ENCODE data around the gene KLF11.

The KLF11 gene

DNA sequence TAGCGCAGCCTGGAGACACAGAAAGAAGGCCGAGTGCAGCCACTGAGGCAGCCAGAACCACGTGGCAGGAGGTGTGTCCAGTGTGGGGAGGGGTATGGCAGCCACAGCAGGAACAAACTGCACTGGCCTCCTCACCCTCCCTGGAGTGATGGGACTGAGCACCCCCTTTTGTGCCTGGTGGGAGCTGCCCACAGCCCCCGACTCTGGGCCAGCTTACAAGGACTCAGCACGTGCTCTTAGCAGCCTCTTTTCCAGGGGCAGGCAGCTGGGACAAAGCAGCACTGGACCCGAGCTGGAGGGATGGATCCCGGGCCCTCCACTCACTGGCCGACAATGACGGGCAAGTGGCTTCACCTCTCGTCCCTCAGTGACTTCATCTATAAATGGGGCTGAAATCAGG is 5.2 kb upstream of the KLF11 start:
- H3K27me3 Mint-ChIP-seq (ENCODE audit: low read depth): peaks cover 44% of the 10 kb centered on the region
- H3K9me3 Mint-ChIP-seq: no peaks in the 10 kb centered on the region
- no peak overlapping the region for H3K4me3 Mint-ChIP-seq
- no peaks in the 10 kb centered on the region for H3K36me3 Mint-ChIP-seq (ENCODE audit: low read depth)
- H3K4me1 Mint-ChIP-seq (ENCODE audit: low read depth): peaks cover 18% of the 10 kb centered on the region
- no peak overlapping the region for H3K27ac Mint-ChIP-seq

DNA sequence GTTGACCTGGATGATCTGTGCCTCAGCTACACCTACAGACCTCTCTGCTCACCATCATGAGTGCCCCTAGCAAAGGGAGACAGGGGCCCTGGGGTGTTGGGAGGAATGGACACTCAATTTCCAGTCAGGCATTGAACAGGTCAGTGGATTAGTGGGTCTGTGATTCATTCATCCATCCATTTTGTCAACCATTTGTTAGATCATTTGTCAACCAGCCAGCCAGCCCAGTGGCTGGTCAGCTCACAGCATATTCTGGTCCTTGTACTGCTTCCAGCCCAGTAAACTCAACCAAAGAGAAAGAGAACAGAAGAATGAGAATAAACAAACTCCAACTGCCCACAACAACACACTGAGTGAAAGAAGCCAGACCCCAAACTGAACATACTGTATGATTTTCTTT is 4.6 kb upstream of the KLF11 start:
- H3K9me3 Mint-ChIP-seq: no peaks in the 10 kb centered on the region
- no peak overlapping the region for H3K4me3 Mint-ChIP-seq
- H3K36me3 Mint-ChIP-seq (ENCODE audit: low read depth): no peaks in the 10 kb centered on the region
- H3K27ac Mint-ChIP-seq: no peak overlapping the region
- H3K4me1 Mint-ChIP-seq (ENCODE audit: low read depth): peaks cover 18% of the 10 kb centered on the region
- peaks cover 44% of the 10 kb centered on the region for H3K27me3 Mint-ChIP-seq (ENCODE audit: low read depth)

DNA sequence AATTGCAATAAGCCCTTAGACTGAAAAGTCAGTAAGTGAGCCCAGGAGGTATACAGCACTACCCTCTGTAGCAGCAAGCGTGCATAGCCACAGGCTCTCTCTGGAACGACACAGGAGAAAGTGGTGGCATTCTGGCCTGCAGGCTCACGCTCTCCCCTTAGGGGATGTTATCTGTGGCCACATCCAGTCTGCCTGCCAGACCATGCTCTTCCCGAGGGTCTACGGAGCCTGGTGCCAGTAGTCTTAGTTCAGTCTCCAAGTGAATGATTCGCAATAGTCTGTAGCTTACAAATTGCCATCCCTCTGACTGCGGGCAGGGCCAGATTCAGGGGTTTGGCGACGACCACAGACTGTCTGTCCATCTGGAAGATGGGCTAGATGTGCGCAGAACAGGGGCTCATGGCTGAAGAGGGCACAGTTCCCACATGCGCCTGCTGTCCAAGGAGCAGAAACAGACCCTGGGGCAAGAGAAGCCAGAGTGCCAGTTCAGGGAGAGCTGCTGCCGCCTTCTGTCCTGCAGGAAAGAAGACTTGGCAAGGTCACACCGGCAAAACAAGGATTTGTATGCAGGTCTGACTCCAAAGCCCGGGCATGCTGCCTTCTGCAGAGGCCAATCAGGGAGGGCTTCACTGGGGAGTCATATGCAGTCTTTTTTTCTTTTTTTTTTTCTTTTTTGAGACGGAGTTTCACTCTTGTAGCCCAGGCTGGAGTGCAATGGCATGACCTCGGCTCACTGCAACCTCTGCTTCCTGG is 3.5 kb upstream of the KLF11 start:
- H3K9me3 Mint-ChIP-seq: no peaks in the 10 kb centered on the region
- no peaks in the 10 kb centered on the region for H3K36me3 Mint-ChIP-seq (ENCODE audit: low read depth)
- no peak overlapping the region for H3K4me3 Mint-ChIP-seq
- peaks cover 37% of the 10 kb centered on the region for H3K27me3 Mint-ChIP-seq (ENCODE audit: low read depth)
- H3K4me1 Mint-ChIP-seq (ENCODE audit: low read depth): peaks cover 16% of the 10 kb centered on the region
- no peak overlapping the region for H3K27ac Mint-ChIP-seq

DNA sequence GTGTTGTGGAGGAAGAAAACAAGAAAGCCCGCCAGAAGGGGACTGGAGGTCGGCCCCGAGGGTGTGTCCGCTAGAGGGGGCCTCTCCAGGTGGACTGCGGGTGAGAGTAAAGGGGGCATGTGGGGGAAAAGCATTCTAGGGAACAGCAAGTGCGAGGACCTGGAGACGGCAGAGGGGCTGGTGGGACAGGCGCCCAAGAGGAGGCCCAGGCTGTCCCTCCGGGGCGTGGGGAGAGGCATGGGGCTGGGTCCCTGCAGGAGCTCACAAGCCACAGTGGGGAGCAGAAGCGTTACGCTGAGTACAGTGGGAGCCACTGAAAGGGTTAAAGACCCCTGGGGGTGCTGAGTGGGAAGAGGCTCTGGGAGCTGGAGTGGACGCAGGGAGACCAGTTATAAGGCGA is 1.6 kb upstream of the KLF11 start:
- H3K27ac Mint-ChIP-seq: no peak overlapping the region

DNA sequence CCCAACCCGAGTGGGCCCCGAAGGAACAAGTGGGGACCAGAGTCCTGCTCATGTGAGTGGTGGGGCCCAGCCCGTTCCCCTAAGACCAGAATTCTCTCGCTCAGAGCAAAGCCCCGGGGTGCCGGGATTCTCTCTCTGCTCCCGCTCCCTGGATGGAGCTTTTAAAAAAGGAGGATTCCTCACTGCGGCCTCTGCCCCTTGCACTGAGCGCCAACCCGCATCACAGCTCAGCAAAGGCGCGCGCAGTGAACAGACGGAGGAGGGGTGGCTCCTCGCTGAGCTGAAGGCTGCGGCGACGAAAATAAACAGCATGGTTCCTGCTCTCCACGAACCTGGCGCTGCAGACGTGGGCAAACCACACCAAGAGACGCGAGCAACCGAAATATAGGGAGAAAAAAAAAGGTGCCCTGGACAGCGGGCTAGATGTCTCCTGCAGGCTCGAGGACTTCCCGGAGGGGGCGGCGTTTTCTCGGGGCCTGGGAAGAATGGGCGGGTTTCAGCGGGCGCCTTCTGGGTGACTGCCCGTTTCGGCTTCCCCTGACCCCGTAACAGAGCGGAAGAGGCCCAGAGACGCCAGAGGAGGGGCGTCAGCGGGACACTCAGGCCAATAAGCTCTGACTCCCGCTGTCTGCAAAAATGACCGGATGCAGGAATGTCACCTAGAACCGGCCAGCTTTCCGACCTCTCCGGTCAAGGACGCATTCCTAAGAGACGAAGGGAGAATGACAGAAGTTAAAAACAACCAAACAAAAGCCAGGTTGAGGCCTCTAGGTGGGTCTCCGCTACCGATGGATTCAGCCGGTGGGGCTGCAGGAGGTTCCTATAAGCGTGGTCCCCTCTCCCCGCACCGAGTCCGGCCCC is 819 bp upstream of the KLF11 start:
- Mint-ChIP-seq H3K27me3 (ENCODE audit: low read depth) (peaks cover 35% of the 10 kb centered on the region), H3K36me3 (ENCODE audit: low read depth) (peaks cover 13% of the 10 kb centered on the region), H3K4me1 (ENCODE audit: low read depth) (peaks cover 17% of the 10 kb centered on the region), H3K4me3 (peak overlapping the region; percentile 88), H3K9me3 (no peaks in the 10 kb centered on the region), H3K27ac (peak overlapping the region; percentile 80)

More for the DNA sequence above, 1.6 kb upstream of the KLF11 start:
- Mint-ChIP-seq H3K27me3 (ENCODE audit: low read depth) (peaks cover 35% of the 10 kb centered on the region), H3K4me1 (ENCODE audit: low read depth) (peaks cover 14% of the 10 kb centered on the region), H3K9me3 (no peaks in the 10 kb centered on the region), H3K36me3 (ENCODE audit: low read depth) (peaks cover 6% of the 10 kb centered on the region), H3K4me3 (peak overlapping the region; percentile 68)

DNA sequence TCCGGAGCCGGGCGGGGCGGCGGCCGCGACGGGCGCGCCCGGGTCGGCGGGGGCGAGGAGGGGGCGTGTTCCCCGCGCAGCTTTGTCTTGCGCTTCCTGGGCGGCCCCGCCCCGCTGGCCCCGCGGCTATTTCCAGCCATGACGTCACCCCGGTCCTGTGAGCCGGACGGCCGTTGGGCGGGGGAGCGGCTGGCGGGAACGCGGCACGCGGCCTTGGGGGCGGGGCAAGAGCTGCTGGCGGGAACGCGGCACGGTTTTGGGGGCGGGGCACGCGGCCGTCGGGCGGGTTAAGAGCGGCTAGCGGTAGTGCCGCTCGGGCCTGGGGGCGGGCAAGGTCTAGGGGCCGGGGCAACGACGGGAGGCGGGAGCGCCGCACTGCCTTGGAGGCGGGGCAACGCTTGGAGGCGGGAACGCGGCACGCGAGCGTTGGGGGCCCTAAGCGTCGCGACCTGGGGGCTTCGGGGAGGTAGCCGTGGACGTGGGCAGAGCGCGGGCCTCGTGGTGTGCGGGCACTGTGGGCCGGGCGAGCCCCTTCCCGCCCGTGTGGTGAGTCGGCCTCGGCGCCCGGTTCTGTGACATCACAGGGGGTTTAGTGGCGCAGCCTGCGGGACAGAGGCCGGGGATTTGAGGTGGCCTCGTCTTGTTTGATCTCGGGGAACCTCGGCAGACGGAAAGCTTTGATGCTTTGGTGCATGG is 704 bp downstream of the KLF11 start:
- peak overlapping the region; percentile 45 for H3K27ac Mint-ChIP-seq
- peaks cover 14% of the 10 kb centered on the region for H3K36me3 Mint-ChIP-seq (ENCODE audit: low read depth)
- H3K9me3 Mint-ChIP-seq: no peaks in the 10 kb centered on the region
- peaks cover 35% of the 10 kb centered on the region for H3K27me3 Mint-ChIP-seq (ENCODE audit: low read depth)
- peak overlapping the region; percentile 60 for H3K4me3 Mint-ChIP-seq
- H3K4me1 Mint-ChIP-seq (ENCODE audit: low read depth): peaks cover 17% of the 10 kb centered on the region

DNA sequence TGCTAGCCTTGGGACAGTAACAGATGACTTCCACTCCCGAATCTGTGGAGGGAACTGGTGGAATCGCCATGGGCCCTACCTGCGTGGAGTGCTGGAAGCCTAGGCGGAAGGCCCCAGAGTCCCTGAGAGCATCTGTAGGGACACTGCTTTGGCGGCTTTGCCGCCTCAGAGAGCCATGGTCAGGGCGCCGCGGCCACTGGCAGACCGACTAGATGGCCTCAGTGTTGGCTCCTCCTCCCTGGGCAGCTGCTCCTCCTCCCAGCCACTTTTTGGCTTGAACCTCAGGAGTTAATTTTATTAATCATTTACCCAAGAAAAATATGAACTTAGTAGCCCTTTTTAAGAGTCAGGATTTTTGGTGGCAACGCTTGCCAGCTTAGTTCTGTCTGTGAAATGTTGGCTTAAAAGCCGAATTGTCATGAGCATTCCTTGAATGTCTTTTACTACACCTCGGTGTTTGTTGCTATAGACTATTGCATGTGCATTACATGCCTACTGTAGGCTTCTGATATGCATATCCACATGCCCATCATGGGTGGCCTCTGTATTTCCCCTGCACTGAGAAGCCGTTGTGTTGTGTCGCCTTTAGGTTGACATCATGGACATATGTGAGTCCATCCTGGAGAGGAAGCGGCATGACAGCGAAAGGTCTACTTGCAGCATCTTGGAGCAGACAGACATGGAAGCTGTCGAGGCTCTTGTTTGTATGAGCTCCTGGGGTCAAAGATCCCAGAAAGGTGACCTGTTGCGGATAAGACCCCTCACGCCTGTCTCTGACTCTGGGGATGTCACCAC is 2.4 kb downstream of the KLF11 start:
- Mint-ChIP-seq H3K9me3 (no peaks in the 10 kb centered on the region), H3K4me1 (ENCODE audit: low read depth) (peaks cover 16% of the 10 kb centered on the region), H3K27ac (no peak overlapping the region), H3K27me3 (ENCODE audit: low read depth) (peaks cover 22% of the 10 kb centered on the region), H3K4me3 (no peak overlapping the region), H3K36me3 (ENCODE audit: low read depth) (peaks cover 16% of the 10 kb centered on the region)

DNA sequence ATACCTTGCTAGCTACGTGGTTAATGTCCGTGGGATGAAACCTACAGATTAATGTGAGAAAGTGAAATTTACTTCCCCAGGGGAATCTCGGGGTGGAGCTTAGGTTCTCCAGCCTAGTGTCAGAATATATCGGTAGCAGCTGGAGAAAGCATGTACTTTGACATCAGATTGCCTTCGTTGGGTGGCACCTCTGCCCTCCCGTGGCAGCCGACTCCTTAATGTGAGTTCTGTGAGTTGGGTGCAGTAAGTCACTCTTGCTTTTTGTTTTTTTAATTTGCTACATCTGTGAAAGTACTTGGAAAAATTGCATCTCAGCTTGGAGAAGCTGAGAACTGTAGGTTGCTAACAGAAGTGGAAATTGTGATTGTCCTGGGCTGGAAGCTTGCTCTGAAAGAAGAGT is 3.6 kb downstream of the KLF11 start:
- Mint-ChIP-seq H3K27ac (no peak overlapping the region), H3K27me3 (ENCODE audit: low read depth) (peaks cover 13% of the 10 kb centered on the region), H3K9me3 (no peaks in the 10 kb centered on the region), H3K4me1 (ENCODE audit: low read depth) (peaks cover 14% of the 10 kb centered on the region), H3K4me3 (no peak overlapping the region), H3K36me3 (ENCODE audit: low read depth) (peaks cover 17% of the 10 kb centered on the region)

GRCh38 chr2:10047616-10048500 is 4.5 kb downstream of the KLF11 start:
- Mint-ChIP-seq H3K9me3 (no peaks in the 10 kb centered on the region), H3K27ac (no peak overlapping the region), H3K4me1 (ENCODE audit: low read depth) (peaks cover 8% of the 10 kb centered on the region), H3K27me3 (ENCODE audit: low read depth) (peaks cover 4% of the 10 kb centered on the region), H3K4me3 (no peak overlapping the region), H3K36me3 (ENCODE audit: low read depth) (peaks cover 23% of the 10 kb centered on the region)

DNA sequence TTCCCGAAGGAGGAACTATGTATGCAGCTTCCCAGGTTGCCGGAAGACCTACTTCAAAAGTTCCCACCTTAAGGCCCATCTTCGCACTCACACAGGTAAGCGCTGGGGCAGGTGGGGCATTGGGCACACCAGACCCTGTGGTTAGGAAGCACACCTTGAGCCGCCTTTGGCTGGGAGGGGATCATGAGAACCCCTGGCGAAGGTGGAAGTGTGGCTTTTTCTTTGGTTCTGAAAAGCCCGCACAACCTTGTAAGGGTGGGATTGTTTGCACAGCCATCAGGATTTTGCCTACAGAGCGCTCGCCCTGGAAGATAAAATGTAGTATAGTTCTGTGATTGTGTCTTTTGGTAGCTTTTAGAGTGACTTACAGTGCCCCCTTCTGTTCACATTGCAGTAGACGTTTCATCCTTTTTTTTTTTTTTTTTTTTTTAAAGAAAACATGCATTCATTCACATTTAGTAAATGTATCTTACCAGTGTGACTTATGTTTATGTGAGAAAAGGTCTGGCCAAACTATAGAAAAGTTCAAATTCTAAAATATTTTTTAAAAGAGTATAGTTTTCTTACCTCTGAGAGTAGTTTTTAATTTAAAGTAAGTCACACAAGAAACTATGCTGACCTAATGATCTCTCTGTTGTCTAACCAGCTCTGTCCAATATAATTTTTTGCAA is 5.3 kb downstream of the KLF11 start:
- H3K4me1 Mint-ChIP-seq (ENCODE audit: low read depth): peaks cover 8% of the 10 kb centered on the region
- H3K4me3 Mint-ChIP-seq: no peak overlapping the region
- no peak overlapping the region for H3K27ac Mint-ChIP-seq
- H3K36me3 Mint-ChIP-seq (ENCODE audit: low read depth): peaks cover 25% of the 10 kb centered on the region
- H3K9me3 Mint-ChIP-seq: no peaks in the 10 kb centered on the region
- peaks cover 3% of the 10 kb centered on the region for H3K27me3 Mint-ChIP-seq (ENCODE audit: low read depth)

- peaks cover 7% of the 10 kb centered on the region for H3K27me3 Mint-ChIP-seq (ENCODE audit: low read depth)
- H3K27ac Mint-ChIP-seq: no peak overlapping the region
- no peaks in the 10 kb centered on the region for H3K9me3 Mint-ChIP-seq
- H3K36me3 Mint-ChIP-seq (ENCODE audit: low read depth): peaks cover 20% of the 10 kb centered on the region
- H3K4me3 Mint-ChIP-seq: no peak overlapping the region
- peaks cover 5% of the 10 kb centered on the region for H3K4me1 Mint-ChIP-seq (ENCODE audit: low read depth)
These were observed 8.9 kb downstream of the KLF11 start for GRCh38 chr2:10052216-10052615.

DNA sequence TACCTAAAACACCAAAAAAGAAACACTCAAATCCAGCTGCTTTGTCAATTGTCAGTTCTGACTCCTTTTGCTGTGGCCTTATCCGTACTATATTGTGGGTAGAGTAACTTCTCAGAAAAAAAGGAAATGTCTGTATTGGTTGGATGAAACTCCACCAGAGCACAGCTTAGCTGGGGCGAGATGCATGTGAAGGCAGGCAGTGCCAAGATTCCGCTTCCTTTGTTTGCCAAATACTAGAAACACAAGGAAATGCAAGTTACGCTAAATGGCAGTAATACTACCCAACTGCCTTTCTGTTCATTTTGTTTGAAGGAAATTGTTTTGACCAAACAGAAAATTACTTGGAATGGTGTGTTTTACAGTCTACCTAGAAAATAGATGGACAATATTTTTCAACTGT is 10.0 kb downstream of the KLF11 start:
- H3K4me3 Mint-ChIP-seq: no peak overlapping the region
- peaks cover 8% of the 10 kb centered on the region for H3K27me3 Mint-ChIP-seq (ENCODE audit: low read depth)
- H3K9me3 Mint-ChIP-seq: no peaks in the 10 kb centered on the region
- H3K27ac Mint-ChIP-seq: no peak overlapping the region
- H3K4me1 Mint-ChIP-seq (ENCODE audit: low read depth): peaks cover 6% of the 10 kb centered on the region
- peaks cover 18% of the 10 kb centered on the region for H3K36me3 Mint-ChIP-seq (ENCODE audit: low read depth)

GRCh38 chr2:10054424-10054823 is 11.1 kb downstream of the KLF11 start:
- Mint-ChIP-seq H3K4me1 (ENCODE audit: low read depth) (peaks cover 6% of the 10 kb centered on the region), H3K27ac (no peak overlapping the region), H3K36me3 (ENCODE audit: low read depth) (peaks cover 17% of the 10 kb centered on the region), H3K27me3 (ENCODE audit: low read depth) (peaks cover 8% of the 10 kb centered on the region), H3K9me3 (no peaks in the 10 kb centered on the region), H3K4me3 (no peak overlapping the region)

Measured in T-helper 1 cell treated with Interleukin-12 subunit alpha and Interleukin-12 subunit beta and Interleukin-4 antibody, amounts not matched to agents 30 μg/mL and 1 μg/mL, for 36 hours (primary cell).